ENCODE data around the gene HEBP2.

Gene HEBP2

GRCh38 chr6:138382498-138383265 lies 21.3 kb upstream of the HEBP2 start:
- Histone ChIP-seq H3K27ac (no peak overlapping the region), H3K4me3 (ENCODE audit: low read depth, low read length) (no peak overlapping the region), H3K36me3 (replicated peaks) (no peaks in the 10 kb centered on the region), H3K27me3 (replicated peaks) (no peaks in the 10 kb centered on the region)
- DNase-seq: no peak
- in situ Hi-C loops (cut with HindIII; ENCODE audit: low pct_ligation_motif_present, low sequenced_read_pairs): no loop called here
- TF ChIP-seq CTCF (IDR thresholded peaks at IDR 0.05; ENCODE audit: low read depth, low read length, missing control alignments): peak; percentile 4

- no peaks in the 10 kb centered on the region for H3K36me3 ChIP-seq (replicated peaks)
- in situ Hi-C loops (cut with HindIII; ENCODE audit: low pct_ligation_motif_present, low sequenced_read_pairs): no loop called here
- TF ChIP-seq CTCF (IDR thresholded peaks at IDR 0.05; ENCODE audit: low read depth, low read length, missing control alignments): no peak
Measured at GRCh38 chr6:138383776-138384175, 20.2 kb upstream of the HEBP2 start.

DNA sequence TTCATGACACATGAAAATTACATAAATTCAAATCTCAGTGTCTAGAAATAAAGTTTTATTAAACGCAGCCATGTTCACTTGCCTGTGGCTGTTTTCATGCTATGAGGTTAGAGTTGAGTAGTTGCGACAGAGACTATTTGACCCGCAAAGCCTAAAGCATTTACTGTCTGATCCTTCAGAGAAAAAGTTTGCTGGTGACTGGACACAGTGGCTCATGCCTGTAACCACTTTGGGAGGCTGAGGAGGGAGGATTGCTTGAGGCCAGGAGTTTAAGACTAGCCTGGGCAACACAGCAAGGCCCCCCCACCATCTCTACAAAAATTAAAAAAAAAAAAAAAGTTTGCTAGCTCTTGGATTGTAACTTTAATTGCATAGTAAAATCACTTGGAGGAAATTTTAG lies 17.1 kb upstream of the HEBP2 start:
- Histone ChIP-seq H3K4me3 (ENCODE audit: low read depth, low read length) (no peak overlapping the region), H3K27me3 (replicated peaks) (no peaks in the 10 kb centered on the region), H3K36me3 (replicated peaks) (no peaks in the 10 kb centered on the region), H3K27ac (no peak overlapping the region)
- DNase-seq: no peak
- in situ Hi-C loops (cut with HindIII; ENCODE audit: low pct_ligation_motif_present, low sequenced_read_pairs): no loop called here
- no peak for TF ChIP-seq CTCF (IDR thresholded peaks at IDR 0.05; ENCODE audit: low read depth, low read length, missing control alignments)

More at GRCh38 chr6:138383776-138384175, 20.2 kb upstream of the HEBP2 start:
- H3K4me3 ChIP-seq (ENCODE audit: low read depth, low read length): no peak overlapping the region
- H3K27me3 ChIP-seq (replicated peaks): no peaks in the 10 kb centered on the region
- no peak overlapping the region for H3K27ac ChIP-seq
- DNase-seq: no peak

DNA sequence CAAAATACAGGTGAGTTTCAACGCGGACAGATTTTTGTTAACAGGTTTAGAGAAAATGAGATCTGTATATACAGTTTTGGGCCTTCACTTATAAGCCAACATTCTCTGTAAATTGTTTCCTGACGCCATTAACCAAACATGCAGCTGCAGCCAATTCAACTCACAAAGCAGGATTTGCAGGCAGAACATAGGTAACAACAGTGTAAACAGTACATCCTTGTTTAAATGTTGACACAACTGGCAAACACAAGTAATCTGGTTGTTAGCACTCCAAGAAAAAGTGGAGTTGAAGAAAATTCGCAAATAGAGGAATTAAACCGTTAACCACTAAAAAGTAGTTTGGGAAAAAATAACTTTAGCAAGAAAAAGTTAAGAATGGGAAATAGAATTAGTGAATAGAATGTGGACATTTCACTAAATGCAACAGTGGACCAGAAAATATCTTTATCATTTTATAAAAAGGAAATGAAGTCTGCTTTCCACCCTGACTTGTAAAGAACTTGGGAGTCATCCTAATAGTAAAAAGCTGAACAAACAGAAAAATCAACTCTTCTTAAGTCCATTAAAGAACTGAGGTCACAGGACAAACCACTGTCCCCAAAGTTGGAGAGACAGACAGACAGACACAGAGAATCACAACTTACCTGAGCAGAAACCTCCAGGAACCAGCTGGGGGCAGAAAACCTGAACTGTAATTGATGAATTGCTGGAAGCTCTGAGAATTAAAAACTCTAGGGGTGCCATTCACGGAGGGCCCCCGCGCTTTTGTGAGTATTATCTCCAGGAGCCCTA lies 16.2 kb upstream of the HEBP2 start:
- Histone ChIP-seq H3K27ac (no peak overlapping the region), H3K36me3 (replicated peaks) (no peaks in the 10 kb centered on the region), H3K27me3 (replicated peaks) (no peaks in the 10 kb centered on the region), H3K4me3 (ENCODE audit: low read depth, low read length) (no peak overlapping the region)
- DNase-seq: no peak
- no peak for TF ChIP-seq CTCF (IDR thresholded peaks at IDR 0.05; ENCODE audit: low read depth, low read length, missing control alignments)
- in situ Hi-C loops (cut with HindIII; ENCODE audit: low pct_ligation_motif_present, low sequenced_read_pairs): no loop called here

DNA sequence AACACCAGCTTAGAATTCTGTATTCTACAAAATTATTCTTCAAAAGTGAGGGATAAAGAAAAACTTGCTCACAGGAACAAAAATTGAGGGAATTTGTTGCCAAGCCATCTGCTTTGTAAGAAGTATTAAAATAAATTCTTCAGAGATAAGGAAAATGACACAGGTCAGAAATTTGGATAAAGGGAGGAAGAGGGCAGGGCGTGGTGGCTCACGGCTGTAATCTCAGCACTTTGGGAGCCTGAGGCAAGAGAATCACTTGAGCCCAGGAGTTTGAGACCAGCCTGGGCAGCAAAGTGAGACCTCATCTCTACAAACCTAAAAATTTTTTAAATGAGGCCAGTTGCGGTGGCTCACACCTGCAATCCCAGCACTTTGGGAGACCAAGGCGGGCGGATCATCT lies 14.5 kb upstream of the HEBP2 start:
- TF ChIP-seq CTCF (IDR thresholded peaks at IDR 0.05; ENCODE audit: low read depth, low read length, missing control alignments): no peak
- Histone ChIP-seq H3K27ac (no peak overlapping the region), H3K27me3 (replicated peaks) (no peaks in the 10 kb centered on the region), H3K4me3 (ENCODE audit: low read depth, low read length) (no peak overlapping the region), H3K36me3 (replicated peaks) (no peaks in the 10 kb centered on the region)
- no peak for DNase-seq
- in situ Hi-C loops (cut with HindIII; ENCODE audit: low pct_ligation_motif_present, low sequenced_read_pairs): no loop called here
